GM20431 (cell line): ENCODE data around the gene MOGAT3.

Source experiments
- in situ Hi-C: fragments of 300-500 bp; cut with MseI, MboI; formaldehyde crosslinking; loops from one replicate; pipeline ENCODE4 v1.15.0; 2020; ENCODE audit warnings: low sequenced_read_pairs; ENCODE audit not compliant: unreplicated experiment

MOGAT3 gene

GRCh38 chr7:101164071-101164840 is 36.6 kb downstream of the MOGAT3 start:
- in situ Hi-C loops: no loop called here

- in situ Hi-C loops: no loop called here
Measured at GRCh38 chr7:101163279-101164070, 37.4 kb downstream of the MOGAT3 start.

- in situ Hi-C loops: no loop called here
Measured at GRCh38 chr7:101162551-101163278, 38.1 kb downstream of the MOGAT3 start.

GRCh38 chr7:101161692-101162471 is 39.0 kb downstream of the MOGAT3 start:
- in situ Hi-C loops: no loop called here

GRCh38 chr7:101160910-101161309 is 39.9 kb downstream of the MOGAT3 start:
- in situ Hi-C loops: no loop called here

- in situ Hi-C loops: no loop called here
Measured at GRCh38 chr7:101159696-101160674, 40.9 kb downstream of the MOGAT3 start.

GRCh38 chr7:101156866-101157589 is 43.8 kb downstream of the MOGAT3 start:
- in situ Hi-C loops: no loop called here

GRCh38 chr7:101156277-101156676 is 44.6 kb downstream of the MOGAT3 start:
- in situ Hi-C loops: no loop called here

- in situ Hi-C loops: no loop called here
Measured at GRCh38 chr7:101155303-101155702, 45.5 kb downstream of the MOGAT3 start.

- in situ Hi-C loops: no loop called here
Measured at GRCh38 chr7:101154693-101155102, 46.1 kb downstream of the MOGAT3 start.

- in situ Hi-C loops: no loop called here
Measured at GRCh38 chr7:101153969-101154692, 46.7 kb downstream of the MOGAT3 start, which contains the start of gene AP1S1. Gene AP1S1 (plus strand): TSS chr7:101154476. CDS start chr7:101154515, 39 bp downstream.

GRCh38 chr7:101151908-101152651 is 48.8 kb downstream of the MOGAT3 start:
- in situ Hi-C loops: no loop called here
